DMS79 treated with DMSO at 0.1 percent for 48 hours (cell line): ENCODE measurements around the gene ALG12.

Source experiments
- DNase-seq: peaks from one replicate; lab custom pipeline; 2025; lab: John Stamatoyannopoulos, UW

The ALG12 gene

GRCh38 chr22:49957826-49958365 lies 39.7 kb upstream of the ALG12 start:
- DNase-seq = no peak

GRCh38 chr22:49956914-49957825 lies 38.9 kb upstream of the ALG12 start:
- DNase-seq = no peak

- DNase-seq = no peak
Measured at GRCh38 chr22:49956418-49956770, 38.2 kb upstream of the ALG12 start.

GRCh38 chr22:49955581-49956417 lies 37.6 kb upstream of the ALG12 start:
- no peak for DNase-seq

- no peak for DNase-seq
Measured at GRCh38 chr22:49954991-49955580, 36.8 kb upstream of the ALG12 start.

- no peak for DNase-seq
Measured at GRCh38 chr22:49954354-49954753, 36.1 kb upstream of the ALG12 start.

GRCh38 chr22:49953680-49954344 lies 35.6 kb upstream of the ALG12 start:
- DNase-seq = no peak

GRCh38 chr22:49953027-49953679 lies 34.9 kb upstream of the ALG12 start:
- DNase-seq = no peak

GRCh38 chr22:49951986-49952896 lies 34.0 kb upstream of the ALG12 start:
- DNase-seq = no peak

- no peak for DNase-seq
Measured at GRCh38 chr22:49951678-49951985, 33.4 kb upstream of the ALG12 start.

- peak; percentile 65 for DNase-seq
Measured at GRCh38 chr22:49951000-49951677, 32.9 kb upstream of the ALG12 start.

GRCh38 chr22:49950396-49950994 lies 32.3 kb upstream of the ALG12 start:
- no peak for DNase-seq

- DNase-seq = no peak
Measured at GRCh38 chr22:49949914-49950292, 31.7 kb upstream of the ALG12 start.

GRCh38 chr22:49948958-49949913 lies 31.0 kb upstream of the ALG12 start:
- DNase-seq = no peak

GRCh38 chr22:49948116-49948957 lies 30.1 kb upstream of the ALG12 start:
- DNase-seq = no peak

GRCh38 chr22:49947296-49947622 lies 29.0 kb upstream of the ALG12 start:
- no peak for DNase-seq

GRCh38 chr22:49946612-49947295 lies 28.5 kb upstream of the ALG12 start:
- no peak for DNase-seq
